GM19452 (cell line): Measurements from ENCODE around the gene ZNF513.
"Not testable (repeated sequence)": the region's sequence is repeated elsewhere in the genome, so short reads cannot be mapped to it uniquely, and the experiment has no call there.

ENCODE experiments used
- ATAC-seq: cut with Tn5 transposase; IDR thresholded peaks from one replicate; pipeline ENCODE4 v1.9.1; 2021; ENCODE audit not compliant: unreplicated experiment

Gene ZNF513

GRCh38 chr2:27362678-27363420, 17.7 kb downstream of the ZNF513 start:
- ATAC-seq = no peak

DNA sequence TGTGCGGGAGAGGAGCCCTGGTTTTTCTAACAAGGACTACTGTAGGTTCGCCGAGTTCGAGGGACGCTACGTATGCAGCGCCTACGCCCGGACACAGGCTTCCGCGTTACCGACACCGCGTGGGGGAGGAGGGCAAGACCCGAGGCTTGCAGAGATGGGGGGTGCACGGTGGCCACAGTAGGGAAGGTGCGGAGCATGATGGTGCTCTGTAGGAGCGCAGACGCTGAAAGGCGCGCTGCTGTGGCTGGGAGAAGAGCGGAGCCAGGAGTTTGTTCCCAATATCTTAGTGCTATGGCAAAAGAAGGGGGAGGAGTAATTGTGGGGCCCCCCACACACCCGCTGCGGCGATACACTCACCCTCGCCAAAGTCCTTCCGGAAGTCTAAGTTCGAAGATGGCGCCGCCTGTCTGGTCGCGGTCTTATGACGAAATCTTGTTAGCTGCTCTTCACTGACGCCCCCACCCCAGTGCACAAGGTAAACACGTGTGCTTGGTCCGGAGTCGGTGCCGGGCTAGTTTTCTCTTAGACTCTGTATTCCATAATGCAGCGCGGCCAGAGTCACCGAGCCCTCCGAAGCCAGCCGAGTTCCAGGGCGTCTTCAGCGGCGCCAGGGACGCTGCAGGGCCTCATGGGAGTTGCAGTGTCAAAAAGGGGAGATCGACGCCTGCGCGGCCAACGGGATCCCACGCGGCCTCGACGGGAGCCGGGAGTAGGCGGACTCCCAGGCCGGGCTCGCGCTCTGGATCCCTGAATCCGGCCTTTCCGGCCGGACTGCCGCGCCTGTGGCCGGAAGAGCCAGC, 24.0 kb downstream of the ZNF513 start, which contains the start of gene GTF3C2:
GTF3C2 (minus strand) TSS at position 383 of the 800 bp plus-strand sequence. CDS start 13,210 bp downstream, outside the sequence.
- peak; percentile 82 for ATAC-seq

GRCh38 chr2:27356056-27356381, 24.5 kb downstream of the ZNF513 start:
- peak; percentile 35 for ATAC-seq

DNA sequence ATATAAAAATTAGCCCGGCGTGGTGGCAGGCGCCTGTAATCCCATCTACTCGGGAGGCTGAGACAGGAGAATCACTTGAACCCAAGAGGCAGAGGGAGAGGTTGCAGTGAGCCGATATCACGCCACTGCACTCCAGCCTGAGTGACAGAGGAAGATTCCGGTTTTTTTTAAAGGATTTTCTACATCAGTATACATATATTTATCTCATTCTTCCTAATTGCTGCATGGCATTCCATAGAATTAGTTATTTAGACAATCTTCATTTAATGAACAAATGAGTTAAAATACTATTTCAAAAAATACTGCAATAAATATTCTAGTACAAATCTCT, 26.0 kb downstream of the ZNF513 start:
- no peak for ATAC-seq

DNA sequence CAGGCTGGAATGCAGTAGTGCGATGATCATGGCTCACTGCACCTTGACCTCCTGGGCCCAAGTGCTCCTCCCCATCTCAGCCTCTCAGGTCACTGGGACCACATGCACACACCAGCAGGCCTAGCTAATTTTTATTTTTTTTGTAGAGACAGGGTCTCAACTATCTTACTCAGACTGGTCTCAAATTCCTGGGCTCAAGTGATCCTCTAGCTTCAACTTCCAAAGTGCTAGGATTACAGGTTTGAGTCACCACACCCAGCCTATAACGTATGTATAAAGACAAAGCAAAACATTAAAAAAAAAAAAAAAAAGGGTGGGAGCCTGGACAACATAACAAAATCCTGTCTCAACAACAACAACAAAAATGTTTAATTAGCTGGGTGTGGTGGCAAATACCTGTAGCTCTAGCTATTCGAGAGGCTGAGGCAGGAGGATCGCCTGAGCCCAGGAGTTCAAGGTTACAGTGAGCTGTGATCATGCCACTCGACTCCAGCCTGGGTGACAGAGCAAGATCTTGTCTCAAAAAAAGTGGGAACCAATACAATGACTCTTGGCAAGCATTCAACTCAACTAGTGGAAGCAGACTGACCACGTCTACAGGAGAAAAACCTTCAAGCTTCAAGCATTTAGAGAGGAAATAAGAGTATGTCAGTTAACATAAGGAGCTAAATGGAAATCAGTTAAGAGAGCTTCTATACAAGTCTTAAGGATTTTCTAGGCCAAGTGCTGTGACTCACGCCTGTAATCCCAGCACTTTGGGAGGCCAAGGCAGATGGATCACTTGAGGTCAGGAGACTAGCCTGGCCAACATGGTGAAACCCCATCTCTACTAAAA, 26.6 kb downstream of the ZNF513 start:
- ATAC-seq = no peak

GRCh38 chr2:27353386-27353761, 27.2 kb downstream of the ZNF513 start:
- ATAC-seq = not testable (repeated sequence)

DNA sequence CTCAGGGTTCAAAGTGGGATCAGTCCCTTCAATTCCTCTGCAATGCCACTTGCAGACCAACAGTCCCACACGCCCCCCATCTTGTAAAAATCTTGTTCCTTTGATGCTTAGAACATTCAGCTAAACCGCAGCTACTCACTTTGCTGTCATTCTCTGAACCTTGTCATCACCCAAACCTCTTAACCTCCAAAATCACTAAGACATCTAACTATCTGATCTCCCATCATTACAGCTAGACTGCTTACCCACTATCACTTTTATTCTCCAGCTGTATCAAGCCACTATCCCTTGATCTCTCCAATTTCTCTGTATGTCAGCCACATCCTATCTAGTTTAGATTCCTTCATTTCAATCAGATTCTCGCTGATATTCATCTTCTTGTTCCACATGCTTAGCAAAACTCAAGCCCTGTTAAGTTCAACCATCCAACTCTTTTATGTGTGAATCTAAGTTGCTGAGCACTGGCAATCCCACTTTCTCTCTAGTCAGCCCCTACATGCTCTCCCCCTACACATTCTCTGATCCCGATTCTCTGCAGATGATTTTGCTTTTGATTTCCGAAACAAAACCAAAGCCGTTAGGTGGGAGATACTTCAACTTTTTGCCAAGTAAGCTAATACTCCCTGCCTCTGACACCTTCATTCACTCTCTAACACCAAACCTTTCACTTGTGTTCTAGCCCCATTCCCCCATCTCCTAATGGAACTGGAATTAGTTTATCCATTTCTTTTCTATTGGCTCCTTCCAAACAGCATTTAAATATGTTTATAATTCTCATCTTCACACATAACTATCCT, 28.5 kb downstream of the ZNF513 start:
- ATAC-seq = no peak

DNA sequence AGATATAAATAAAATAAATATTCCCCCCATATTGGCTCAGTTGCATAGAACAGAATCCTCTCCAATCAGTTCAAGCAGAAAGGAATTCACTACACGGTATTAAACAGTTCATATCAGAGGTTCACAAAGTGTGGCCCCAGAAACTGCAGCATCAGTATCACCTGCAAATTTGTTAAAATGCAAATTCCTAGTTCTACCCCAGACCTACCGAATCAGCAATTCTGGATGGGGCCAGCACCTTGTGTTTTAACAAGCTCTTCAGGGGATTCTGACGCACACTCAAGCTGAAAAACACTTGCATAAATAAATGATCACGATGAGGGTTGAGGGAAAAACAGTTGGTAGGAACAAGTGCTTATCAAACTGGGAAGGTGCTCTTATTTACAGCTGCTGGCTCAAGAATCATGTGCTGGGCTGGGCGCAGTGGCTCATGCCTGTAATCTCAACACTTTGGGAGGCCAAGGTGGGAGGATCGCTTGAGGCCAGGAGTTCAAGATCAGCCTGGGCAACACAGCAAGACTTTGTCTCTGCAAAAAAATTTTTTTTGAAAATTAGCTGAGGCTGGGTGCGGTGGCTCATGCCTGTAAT, 30.3 kb downstream of the ZNF513 start:
- ATAC-seq = no peak

DNA sequence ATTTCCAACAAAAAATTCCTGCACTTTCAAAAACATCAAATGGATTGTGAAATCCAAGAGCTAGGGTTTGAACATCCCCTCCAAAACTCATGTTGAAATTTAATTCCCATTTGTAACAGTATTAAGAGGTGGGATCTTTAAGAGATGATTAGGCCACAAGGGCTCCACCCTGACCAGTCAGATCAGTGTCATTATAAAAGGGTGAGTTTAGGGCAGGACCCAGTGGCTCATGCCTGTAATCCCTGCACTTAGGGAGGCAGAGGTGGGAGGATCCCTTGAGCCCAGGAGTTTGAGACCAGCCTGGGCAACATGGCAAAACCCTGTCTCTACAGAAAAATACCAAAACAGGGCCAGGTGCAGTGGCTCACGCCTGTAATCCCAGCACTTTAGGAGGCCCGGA, 32.9 kb downstream of the ZNF513 start:
- ATAC-seq = no peak

DNA sequence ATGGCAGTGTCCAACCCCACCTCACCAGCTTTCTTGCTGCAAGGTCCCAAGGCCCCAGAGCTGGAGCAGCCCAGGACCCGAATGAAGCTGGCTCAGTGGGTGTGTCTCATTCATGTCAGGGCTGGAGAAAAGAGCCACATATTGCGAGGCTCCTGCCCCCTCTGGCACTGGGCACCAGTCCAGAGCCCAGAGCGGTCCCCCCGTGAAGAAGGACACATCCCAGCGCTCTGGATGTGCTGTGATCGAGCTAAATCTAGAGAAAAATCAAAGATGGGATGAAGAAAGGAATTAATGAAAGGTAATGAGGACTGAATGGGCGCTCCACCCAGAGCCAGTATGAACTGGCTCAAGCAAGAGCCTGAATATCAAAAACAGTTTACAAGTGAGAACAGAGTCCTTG, 44.4 kb downstream of the ZNF513 start:
- ATAC-seq = no peak

DNA sequence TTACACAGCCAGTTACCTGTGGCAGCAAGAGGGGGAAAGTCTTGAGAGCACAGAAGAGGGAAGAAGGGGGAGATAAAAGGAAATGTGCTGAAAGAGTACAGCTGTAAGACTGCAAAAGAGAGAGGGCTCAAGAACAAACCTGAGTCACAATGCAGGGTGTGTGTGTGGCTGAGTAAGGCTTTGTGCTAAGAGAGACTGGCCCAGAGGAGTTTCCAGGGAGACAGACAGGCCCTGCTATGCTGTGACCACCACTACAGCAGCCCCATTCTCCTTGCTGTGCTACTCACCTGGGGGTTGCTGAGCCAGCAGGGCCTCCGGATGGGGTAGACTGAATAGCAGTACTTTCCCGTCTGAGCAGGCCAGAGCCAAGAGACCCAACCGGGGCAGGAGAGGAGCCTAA, 45.2 kb downstream of the ZNF513 start:
- ATAC-seq = no peak
